AG09319 (cell line): ENCODE results near the gene UFC1.

Experiments
- DNase-seq: peaks from one replicate; pipeline ENCODE4 v3.0.0-alpha.2; 2010; ENCODE audit warnings: low read depth; ENCODE audit errors: extremely low read depth
- CTCF ChIP-seq: IDR thresholded peaks from 2 replicates; pipeline ENCODE4 v1.5.1; 2011; ENCODE audit warnings: low read depth, mild to moderate bottlenecking, inconsistent platforms, low read length, moderate library complexity

Gene UFC1

GRCh38 chr1:161159087-161159912, 5.5 kb downstream of the UFC1 start, which contains the start of gene USP21:
USP21 (plus strand) TSS chr1:161159500; CDS start chr1:161160641, 1,141 bp downstream.
- peak; percentile 46 for TF ChIP-seq CTCF
- DNase-seq = peak; percentile 67

GRCh38 chr1:161159913-161160243, 6.1 kb downstream of the UFC1 start:
- no peak for DNase-seq
- no peak for TF ChIP-seq CTCF

GRCh38 chr1:161160671-161161145, 6.9 kb downstream of the UFC1 start:
- DNase-seq = no peak

GRCh38 chr1:161161652-161162051, 7.9 kb downstream of the UFC1 start:
- DNase-seq = no peak
- no peak for TF ChIP-seq CTCF

More at GRCh38 chr1:161160671-161161145, 6.9 kb downstream of the UFC1 start:
- TF ChIP-seq CTCF = no peak

- TF ChIP-seq CTCF = no peak
- DNase-seq = no peak
These were observed 8.3 kb downstream of the UFC1 start for GRCh38 chr1:161162052-161162451.

- TF ChIP-seq CTCF = no peak
- no peak for DNase-seq
These were observed 9.0 kb downstream of the UFC1 start for GRCh38 chr1:161162806-161163205.

GRCh38 chr1:161163793-161164192, 10.0 kb downstream of the UFC1 start:
- DNase-seq = no peak
- no peak for TF ChIP-seq CTCF
